Measurements from ENCODE around the gene SLC5A10.

- TF ChIP-seq EZH2 (IDR thresholded peaks at IDR 0.05; ENCODE audit: borderline replicate concordance, insufficient read depth, low read length, poor library complexity, severe bottlenecking) (no peak), CTCF (IDR thresholded peaks at IDR 0.05; ENCODE audit: poor library complexity, severe bottlenecking) (no peak), RAD21 (conservative IDR thresholded peaks at IDR 0.05) (no peak), SMC3 (conservative IDR thresholded peaks at IDR 0.05; ENCODE audit: poor library complexity) (no peak)
- TF ChIP-seq, protein P1, sequence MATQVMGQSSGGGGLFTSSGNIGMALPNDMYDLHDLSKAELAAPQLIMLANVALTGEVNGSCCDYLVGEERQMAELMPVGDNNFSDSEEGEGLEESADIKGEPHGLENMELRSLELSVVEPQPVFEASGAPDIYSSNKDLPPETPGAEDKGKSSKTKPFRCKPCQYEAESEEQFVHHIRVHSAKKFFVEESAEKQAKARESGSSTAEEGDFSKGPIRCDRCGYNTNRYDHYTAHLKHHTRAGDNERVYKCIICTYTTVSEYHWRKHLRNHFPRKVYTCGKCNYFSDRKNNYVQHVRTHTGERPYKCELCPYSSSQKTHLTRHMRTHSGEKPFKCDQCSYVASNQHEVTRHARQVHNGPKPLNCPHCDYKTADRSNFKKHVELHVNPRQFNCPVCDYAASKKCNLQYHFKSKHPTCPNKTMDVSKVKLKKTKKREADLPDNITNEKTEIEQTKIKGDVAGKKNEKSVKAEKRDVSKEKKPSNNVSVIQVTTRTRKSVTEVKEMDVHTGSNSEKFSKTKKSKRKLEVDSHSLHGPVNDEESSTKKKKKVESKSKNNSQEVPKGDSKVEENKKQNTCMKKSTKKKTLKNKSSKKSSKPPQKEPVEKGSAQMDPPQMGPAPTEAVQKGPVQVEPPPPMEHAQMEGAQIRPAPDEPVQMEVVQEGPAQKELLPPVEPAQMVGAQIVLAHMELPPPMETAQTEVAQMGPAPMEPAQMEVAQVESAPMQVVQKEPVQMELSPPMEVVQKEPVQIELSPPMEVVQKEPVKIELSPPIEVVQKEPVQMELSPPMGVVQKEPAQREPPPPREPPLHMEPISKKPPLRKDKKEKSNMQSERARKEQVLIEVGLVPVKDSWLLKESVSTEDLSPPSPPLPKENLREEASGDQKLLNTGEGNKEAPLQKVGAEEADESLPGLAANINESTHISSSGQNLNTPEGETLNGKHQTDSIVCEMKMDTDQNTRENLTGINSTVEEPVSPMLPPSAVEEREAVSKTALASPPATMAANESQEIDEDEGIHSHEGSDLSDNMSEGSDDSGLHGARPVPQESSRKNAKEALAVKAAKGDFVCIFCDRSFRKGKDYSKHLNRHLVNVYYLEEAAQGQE (IDR thresholded peaks at IDR 0.05; ENCODE audit: borderline replicate concordance): no peak
Observed at GRCh38 chr17:18950944-18951905, 740 bp upstream of the SLC5A10 start.

Measured in neural cell (in vitro differentiated cells).